ENCODE results near the gene CYP46A1.

The CYP46A1 gene

GRCh38 chr14:99688629-99689028 is 4.5 kb downstream of the CYP46A1 start:
- no peak for TF ChIP-seq CTCF (conservative IDR thresholded peaks at IDR 0.05; ENCODE audit: low read depth, low read length)
- H3K4me3 ChIP-seq (ENCODE audit: low read length): no peak overlapping the region
- DNase-seq (ENCODE audit: low read depth): no peak

- TF ChIP-seq CTCF (conservative IDR thresholded peaks at IDR 0.05; ENCODE audit: low read depth, low read length): no peak
- H3K4me3 ChIP-seq (ENCODE audit: low read length): no peak overlapping the region
- no peak for DNase-seq (ENCODE audit: low read depth)
Measured at GRCh38 chr14:99689266-99690236, 5.5 kb downstream of the CYP46A1 start.

DNA sequence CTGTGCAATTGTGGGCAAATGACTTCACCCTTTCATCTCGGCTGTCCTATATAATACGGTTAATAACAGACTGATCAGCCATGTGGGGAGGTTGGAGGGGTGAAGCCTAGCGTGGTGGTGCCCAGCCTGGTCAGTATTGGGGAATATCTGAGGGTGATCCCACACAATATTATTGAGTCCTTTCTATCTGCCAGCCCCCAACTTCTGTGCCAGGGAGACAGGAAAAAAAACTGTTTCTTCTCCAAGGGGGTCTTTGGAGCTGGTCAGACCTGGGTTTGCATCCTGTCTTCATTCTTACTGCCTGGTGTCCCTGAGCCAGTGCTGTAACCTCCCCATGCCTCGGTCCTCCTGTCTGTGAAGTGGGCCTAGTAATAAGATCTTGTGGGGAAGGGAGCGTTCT is 6.5 kb downstream of the CYP46A1 start:
- H3K4me3 ChIP-seq (ENCODE audit: low read length): no peak overlapping the region
- no peak for TF ChIP-seq CTCF (conservative IDR thresholded peaks at IDR 0.05; ENCODE audit: low read depth, low read length)
- no peak for DNase-seq (ENCODE audit: low read depth)

- DNase-seq (ENCODE audit: low read depth): no peak
- H3K4me3 ChIP-seq (ENCODE audit: low read length): no peak overlapping the region
- no peak for TF ChIP-seq CTCF (conservative IDR thresholded peaks at IDR 0.05; ENCODE audit: low read depth, low read length)
Measured at GRCh38 chr14:99691111-99691885, 7.2 kb downstream of the CYP46A1 start.

DNA sequence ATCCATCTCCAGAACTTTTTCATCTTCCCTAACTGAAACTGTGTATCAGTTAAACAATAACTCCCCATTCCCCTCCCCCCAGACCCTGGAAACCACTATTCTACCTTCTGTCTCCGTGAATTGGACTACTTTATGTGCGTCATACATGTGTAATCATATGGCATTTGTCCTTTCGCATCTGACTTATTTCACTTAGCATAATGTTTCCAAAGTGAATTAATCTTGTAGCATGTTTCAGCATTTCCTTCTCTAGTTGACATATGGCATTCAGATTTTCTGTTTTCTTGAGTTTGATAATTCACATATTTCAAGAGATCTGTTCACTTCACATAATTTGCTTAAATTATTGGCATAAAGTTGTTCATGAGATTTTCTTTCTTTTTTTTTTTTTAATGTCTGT is 9.8 kb downstream of the CYP46A1 start:
- DNase-seq (ENCODE audit: low read depth): no peak
- no peak for TF ChIP-seq CTCF (conservative IDR thresholded peaks at IDR 0.05; ENCODE audit: low read depth, low read length)
- H3K4me3 ChIP-seq (ENCODE audit: low read length): no peak overlapping the region

DNA sequence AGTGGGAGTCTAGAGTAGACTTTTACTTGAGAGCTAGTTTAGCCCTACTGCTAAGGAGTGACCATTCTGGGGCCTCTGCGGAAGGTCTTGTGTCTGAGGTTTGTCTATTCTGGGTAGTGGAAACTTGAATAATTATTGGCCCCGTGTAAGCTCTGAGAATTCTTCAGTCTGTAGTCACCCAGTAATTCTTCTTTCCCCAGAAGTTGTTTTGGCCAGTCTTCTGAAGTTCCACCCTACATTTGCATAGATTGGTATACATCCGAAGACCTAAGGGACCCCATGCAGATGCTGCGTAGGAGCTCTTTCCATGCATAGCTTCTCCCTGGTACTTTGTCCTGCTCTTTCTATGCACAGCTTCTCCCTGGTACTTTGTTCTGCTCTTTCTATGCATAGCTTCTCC is 12.8 kb downstream of the CYP46A1 start:
- no peak overlapping the region for H3K4me3 ChIP-seq (ENCODE audit: low read length)
- TF ChIP-seq CTCF (conservative IDR thresholded peaks at IDR 0.05; ENCODE audit: low read depth, low read length): no peak
- DNase-seq (ENCODE audit: low read depth): no peak
